SK-MEL-5 (cell line): ENCODE results near the gene PRMT1. TPM values are rescaled to one million over a fixed set of nuclear protein-coding genes. Genes with fewer than 3 reads are reported as not detected.
"Not testable (repeated sequence)": the region's sequence is repeated elsewhere in the genome, so short reads cannot be mapped to it uniquely, and the experiment has no call there.

Experiments
- DNase-seq: peaks from one replicate; pipeline ENCODE4 v3.0.0-alpha.2; 2016; ENCODE audit warnings: low read depth, low spot score
- in situ Hi-C: cut with HindIII; loops from 2 replicates; pipeline ENCODE4 v1.10.0; 2016; ENCODE audit warnings: low sequenced_read_pairs, high pct_unique_total_duplicates, low pct_unique_long_range_greater_than_20kb
- polyA plus RNA-seq, 2 experiments: library from polyadenylated mRNA; depleted of rRNA; stranded (reverse); fragments of >200 nt; gene quantifications; 2 replicates each; pipeline ENCODE4 v1.2.3, GENCODE V29; 2015
- total RNA-seq: library from RNA; depleted of rRNA; stranded (reverse); fragments of >200 nt; shearing (Covaris generic); gene quantifications from 2 replicates; pipeline ENCODE4 v1.2.3, GENCODE V29; 2014; rRNA removed

PRMT1 gene
- 204 and 211 TPM in 2 replicates for total RNA-seq
- polyA plus RNA-seq (2015; cell fraction: cytosol; rRNA removed), result 152 and 162 TPM in 2 replicates
- 193 and 199 TPM in 2 replicates for polyA plus RNA-seq (2015; cell fraction: nucleus; rRNA removed)

DNA sequence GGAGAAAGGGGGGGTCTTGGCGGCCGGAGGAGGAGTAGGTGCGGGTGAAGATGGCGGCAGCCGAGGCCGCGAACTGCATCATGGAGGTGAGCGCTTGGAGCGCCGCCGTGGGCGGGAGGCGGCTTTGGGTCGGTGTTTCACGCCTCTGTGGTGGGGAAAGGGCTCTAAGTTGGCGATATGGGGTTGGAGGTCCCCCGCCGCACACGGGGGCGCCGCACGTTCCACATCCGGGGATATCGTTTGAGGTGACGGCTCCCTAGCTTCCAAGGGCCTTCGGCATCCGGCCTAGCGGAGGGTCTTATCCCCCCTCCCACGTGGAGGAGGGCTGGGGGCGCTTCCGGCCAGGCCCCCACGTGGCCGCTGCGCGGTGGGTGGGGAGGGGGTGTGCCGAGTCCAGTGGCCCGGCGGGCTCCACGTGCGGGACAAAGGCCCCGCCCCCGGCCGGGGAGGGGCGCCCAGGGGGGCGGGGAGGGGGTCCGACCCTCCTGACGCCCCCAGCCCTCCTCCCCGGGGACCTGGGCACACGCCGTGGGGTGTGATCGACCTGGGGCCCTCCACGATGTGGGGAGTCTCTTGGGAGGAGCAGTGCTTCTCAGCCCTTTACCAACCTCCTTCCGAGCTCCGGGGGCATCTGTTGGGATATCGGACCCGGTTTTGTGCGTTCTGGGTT lies at the start of gene PRMT1:
TSS of gene PRMT1 (plus strand) at position 41 of the 670 bp plus-strand sequence. CDS start at position 51, 10 bp downstream.
- DNase-seq, result peak; percentile 51
- in situ Hi-C loops, result no loop called here

DNA sequence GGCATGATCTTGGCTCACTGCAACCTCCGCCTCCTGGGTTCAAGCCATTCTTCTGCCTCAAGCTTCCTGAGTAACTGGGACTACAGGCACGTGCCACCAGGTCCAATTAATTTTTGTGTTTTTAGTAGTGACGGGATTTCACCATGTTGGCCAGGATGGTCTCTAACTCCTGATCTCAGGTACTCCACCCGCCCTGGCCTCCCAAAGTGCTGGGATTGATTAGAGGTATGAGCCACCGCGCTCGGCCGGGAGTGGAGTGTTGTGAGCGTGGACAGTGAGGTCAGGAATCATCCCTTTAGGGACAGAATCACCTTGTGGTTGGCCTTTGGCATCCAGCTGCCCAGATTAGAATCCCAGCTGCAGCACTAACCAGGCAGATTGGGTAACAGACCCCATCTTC lies 47.4 kb upstream of the PRMT1 start:
- DNase-seq, result no peak
- in situ Hi-C loops, result no loop called here

DNA sequence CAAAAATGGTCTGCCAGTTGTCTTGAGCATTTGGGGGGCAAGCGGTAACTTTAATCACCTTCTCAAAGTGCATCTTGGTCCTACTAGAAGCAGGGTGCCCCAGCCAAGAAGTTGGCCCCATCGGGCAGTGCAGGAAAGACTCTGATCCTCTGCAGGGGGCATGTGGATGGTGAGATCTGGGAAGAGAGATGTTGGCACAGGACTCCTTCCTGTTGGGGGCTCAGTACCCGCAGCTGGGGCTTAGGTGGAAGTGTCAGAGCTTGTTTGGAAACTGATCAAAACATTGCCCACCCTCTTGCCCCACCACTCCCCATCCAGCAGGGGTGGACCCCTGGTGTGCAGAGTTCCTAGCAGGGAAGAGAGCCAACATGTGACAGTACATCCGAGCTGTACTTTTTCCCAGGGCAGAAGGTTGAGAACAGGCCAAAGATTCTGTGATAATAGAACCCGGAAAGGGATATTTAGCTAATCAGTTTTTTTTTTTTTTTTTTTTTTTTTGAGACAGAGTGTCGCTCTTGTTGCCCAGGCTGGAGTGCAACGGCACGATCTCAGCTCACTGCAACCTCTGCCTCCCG lies 46.0 kb upstream of the PRMT1 start:
- DNase-seq, result no peak
- in situ Hi-C loops, result no loop called here

- DNase-seq, result no peak
- in situ Hi-C loops, result no loop called here
Observed at GRCh38 chr19:49631610-49632192, 45.4 kb upstream of the PRMT1 start.

DNA sequence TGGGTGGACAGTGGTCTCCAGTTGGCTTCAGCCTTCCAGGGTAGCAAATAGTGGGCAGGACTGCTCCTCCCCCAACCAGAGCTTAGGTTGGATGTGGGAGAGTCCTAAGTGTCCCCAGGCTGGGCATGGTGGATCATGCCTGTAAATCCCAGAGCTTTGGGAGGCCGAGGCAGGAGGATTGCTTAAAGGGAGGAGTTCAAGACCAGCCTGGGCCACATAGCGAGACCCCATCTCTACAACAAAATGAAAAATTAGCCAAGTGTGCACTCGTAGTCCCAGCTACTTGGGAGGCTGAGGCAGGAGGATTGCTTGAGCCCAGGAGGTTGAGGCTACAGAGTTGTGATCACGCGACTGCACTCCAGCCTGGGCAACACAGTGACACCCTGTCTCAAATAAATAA lies 44.5 kb upstream of the PRMT1 start:
- DNase-seq, result no peak
- in situ Hi-C loops, result no loop called here

DNA sequence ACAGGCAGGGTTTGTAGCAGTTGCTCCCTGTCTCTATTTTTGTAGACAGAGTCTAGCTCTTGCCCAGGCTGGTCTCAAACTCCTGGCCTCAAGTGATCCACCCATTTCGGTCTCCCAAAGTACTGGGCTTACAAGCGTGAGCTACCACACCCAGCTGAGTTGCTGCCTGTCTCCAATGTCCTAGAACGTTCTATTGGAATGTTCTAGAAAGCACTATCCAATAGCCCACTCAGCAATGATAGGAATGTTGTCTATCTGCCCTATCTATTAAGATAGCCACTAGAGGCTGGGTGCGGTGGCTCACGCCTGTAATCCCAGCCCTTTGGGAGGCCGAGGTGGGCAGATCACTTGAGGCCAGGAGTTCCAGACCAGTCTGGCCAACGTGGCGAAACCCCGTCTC lies 43.8 kb upstream of the PRMT1 start:
- DNase-seq, in situ Hi-C loops: not testable (repeated sequence)

DNA sequence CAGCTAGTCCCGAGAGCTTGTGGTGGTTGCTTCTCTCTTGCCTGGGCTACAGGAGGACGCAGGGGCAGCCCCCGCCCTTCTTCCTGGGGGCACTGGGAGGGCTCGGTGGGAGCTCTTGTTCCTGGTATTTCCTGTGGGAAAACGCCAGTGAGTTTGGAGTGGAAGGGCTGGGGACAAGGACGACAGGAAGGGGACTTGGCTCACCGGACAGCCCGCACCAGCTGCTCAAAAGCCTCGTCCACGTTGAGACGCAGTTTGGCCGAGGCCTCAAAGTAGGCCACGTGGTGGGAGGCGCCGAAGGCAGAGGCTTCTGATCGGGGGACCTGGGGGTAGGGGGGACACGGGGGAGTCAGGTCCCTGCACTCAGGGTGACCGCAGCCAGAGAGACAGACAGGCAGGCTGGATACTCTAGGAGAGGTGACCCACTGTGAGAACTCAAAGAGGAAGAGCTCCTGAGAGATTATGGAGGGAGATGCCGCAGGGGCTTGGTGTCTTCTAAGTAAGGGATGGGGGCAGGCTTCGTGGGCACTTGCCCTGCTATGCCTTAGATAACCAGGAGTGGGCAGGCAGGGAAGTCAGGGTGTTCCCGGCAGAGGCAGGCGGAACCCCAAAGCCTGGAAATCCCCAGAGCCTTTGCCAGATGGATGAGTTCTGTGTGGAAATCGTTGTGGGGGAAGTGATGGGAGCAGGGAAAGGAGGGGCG lies 41.4 kb upstream of the PRMT1 start:
- in situ Hi-C loops, result no loop called here
- no peak for DNase-seq

DNA sequence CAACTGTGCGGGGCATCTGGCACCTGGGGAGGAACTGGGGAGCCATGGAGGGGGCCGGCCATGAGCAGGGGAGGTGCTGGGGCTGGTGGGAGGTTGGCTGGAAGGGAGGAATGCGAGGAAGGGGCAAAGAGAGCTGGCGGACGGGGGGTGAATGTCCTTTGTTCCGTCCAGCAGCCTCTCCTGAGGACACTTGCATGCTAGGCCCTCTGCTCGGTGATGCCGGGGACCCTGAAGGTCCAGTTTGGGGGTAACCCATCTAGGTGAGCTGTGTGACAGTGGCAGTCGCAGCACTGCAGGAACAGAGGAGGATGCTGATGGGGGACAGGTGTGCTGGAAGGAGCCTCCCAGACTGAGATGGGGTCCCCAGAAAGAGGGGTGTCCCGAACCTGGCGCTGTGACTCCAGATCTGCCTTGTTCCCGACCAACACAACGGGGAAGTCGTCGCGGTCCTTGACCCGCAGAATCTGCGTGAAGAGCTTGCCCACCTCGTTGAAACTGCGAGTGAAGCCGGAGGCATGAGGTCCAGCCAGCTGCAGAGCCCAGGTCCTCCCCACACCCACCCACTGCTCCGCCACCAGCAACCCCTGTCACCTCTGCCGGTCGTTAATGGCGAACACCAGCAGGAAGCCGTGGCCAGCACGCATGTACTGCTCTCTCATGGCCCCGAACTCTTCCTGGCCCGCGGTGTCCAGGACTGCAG lies 40.7 kb upstream of the PRMT1 start:
- in situ Hi-C loops, result no loop called here
- DNase-seq, result no peak

GRCh38 chr19:49637821-49638738 lies 39.0 kb upstream of the PRMT1 start:
- peak; percentile 69 for DNase-seq
- in situ Hi-C loops, result no loop called here

GRCh38 chr19:49639401-49640112 lies 37.5 kb upstream of the PRMT1 start:
- in situ Hi-C loops, result no loop called here
- no peak for DNase-seq

DNA sequence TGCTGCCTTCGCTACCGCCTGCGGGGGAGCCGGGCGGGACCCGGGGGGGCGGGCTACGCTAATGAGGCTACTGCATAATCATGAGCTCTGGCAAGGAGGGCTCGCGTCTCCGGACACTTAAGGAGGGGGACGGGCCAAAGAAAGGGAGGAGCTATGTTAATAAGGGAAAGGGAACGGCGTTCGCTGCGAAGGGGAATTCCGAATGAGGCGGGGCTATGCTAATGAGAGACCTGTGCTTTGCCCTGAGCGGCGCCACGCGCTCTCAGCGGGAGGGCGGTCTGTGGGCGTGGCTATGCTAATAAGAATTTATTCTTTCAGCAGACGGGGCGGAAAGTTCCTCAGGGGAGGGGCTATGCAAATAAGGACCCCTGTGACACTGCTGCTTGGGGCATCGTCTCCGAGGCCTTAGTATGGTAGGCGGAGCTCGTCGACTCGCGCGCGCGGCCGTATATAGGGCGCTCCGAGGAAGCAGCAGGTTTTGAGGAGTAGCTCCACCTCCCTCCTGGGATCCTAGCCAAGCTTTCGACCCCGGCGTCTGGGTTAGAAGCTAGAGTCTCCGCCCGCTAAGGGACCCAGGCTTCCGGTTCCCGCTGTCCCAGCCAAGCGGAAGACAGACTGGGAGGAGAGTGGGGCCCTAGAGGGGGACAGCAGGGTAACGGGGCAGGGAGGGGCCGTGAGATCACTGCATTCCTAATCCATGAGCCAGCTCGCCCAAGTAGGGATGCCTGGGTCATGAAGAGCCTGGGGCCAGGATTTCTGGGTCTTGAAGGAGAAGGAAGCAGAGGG lies 36.8 kb upstream of the PRMT1 start, which contains the start of gene RRAS:
TSS of gene RRAS (minus strand) at position 31 of the 786 bp plus-strand sequence. CDS start 45 bp downstream, outside the sequence.
- peak; percentile 99 for DNase-seq
- in situ Hi-C loops, result no loop called here

DNA sequence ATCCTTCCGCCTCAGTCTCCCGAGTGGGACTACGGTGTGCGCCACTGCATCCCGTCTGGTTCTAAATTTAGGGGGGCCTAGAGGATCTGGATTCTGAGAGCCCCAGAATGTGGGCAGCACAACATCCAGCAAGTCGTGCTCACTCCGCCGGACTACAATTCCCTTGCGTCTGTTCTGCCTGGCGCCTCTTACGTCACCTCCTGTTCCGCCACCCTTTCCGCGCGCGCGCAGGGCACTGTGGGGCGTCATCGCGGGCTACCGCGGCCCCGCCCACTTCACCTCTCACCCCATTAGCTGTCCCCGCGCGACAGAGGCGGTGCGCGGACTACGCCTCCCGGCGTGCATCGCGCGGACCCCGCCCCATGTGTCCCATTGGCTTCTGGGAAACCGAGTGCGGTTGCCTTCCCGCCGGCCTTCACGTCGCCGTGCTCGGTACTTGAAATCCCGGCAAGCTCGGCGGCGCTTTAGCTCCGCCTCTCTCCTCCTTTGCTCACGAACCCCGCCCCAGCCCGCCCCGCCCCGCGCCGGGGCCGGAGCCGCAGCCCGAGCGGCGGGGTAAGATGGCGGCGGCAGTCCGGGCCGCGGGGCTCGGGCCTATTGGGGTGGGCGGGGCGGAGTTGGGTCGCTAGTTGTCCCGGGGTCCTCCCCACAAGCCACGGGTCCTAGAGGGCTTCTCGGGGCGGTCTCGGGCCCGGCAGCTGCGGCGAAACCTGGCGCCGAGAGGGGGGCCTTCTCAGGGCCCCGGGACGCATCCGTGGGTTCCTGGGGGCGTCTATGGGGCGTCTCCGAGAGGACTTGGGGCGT lies 35.2 kb upstream of the PRMT1 start, which contains the start of gene SCAF1:
TSS of gene SCAF1 (plus strand) at position 522 of the 804 bp plus-strand sequence. CDS start 2,818 bp downstream, outside the sequence.
- in situ Hi-C loops, result no loop called here
- DNase-seq, result peak; percentile 98

DNA sequence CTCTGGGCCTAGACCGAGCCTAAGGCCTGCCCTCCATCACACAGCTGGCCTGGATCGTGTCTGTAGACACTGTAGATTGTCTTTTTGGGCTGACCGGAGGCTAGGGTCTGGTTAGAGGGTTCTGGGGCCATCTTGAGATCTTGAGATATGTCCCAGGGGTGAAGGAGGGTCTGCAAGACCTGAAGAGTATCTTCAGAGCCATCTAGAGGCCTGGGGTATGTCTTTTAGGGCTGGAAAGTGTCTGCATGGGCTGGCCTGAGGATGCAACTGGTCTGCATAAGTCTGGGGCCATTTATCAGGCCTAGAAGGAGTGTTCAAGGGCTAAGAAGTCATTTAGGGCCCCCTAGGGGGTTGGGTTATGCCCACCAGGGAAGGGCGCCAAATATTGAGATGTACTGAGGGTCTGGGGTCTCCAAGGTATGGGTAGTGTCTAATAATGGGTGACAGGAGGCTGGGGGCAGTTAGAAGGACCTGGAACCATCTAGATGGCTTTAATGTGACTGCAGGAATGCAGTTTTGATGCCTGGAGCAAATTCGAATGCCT lies 34.5 kb upstream of the PRMT1 start:
- in situ Hi-C loops, result no loop called here
- no peak for DNase-seq

DNA sequence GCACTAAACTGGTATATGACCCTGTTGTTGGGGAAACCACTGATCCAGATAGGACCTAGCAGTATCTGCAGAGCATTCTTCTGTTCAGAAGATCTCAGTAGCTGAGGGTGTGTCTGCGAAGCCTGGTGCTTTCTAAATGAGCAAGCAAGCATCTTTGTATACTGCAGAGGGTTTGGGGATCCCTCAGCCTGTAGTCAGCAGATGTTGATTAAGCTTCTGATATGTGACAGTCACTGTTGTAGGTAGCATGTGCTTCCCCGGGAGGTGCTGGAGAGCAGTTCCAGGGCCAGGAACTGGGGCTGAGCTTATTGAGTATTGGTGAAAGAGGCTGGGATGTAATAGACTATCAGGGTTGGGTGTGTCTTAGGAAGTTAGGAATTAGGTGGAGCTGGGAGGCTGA lies 33.6 kb upstream of the PRMT1 start:
- DNase-seq, result no peak
- in situ Hi-C loops, result no loop called here
